Left ventricle myocardium inferior (tissue), 1 donor: ENCODE measurements around the gene DCTN4. TPM values are rescaled to one million over a fixed set of nuclear protein-coding genes. Genes with fewer than 3 reads are reported as not detected.
A peak's percentile ranks its signal among the peaks of the same experiment; 100 is the strongest.
"Not testable (repeated sequence)": the region's sequence is repeated elsewhere in the genome, so short reads cannot be mapped to it uniquely, and the experiment has no call there.

ENCODE experiments used
- DNase-seq: peaks from one replicate; pipeline ENCODE4 v3.0.0-alpha.2; 2020
- H3K27ac ChIP-seq: fragments of 200-600 bp; replicated peaks from 2 replicates; pipeline ENCODE4 v1.8.0; 2021
- H3K27me3 ChIP-seq: fragments of 200-600 bp; 2 replicates; pipeline ENCODE4 v1.8.0; 2021; ENCODE audit warnings: low read depth
- H3K36me3 ChIP-seq: fragments of 200-600 bp; 2 replicates; pipeline ENCODE4 v1.8.0; 2021
- H3K4me1 ChIP-seq: fragments of 200-600 bp; 2 replicates; pipeline ENCODE4 v1.8.0; 2021
- H3K4me3 ChIP-seq: fragments of 200-600 bp; 2 replicates; pipeline ENCODE4 v1.8.0; 2021; ENCODE audit warnings: mild to moderate bottlenecking, moderate library complexity
- H3K9me3 ChIP-seq: fragments of 200-600 bp; replicated peaks from 2 replicates; pipeline ENCODE4 v1.8.0; 2021
- CTCF ChIP-seq: fragments of 200-600 bp; IDR thresholded peaks from 2 replicates; pipeline ENCODE4 v1.8.0; 2021; ENCODE audit warnings: antibody characterized with exemption, mild to moderate bottlenecking, borderline replicate concordance
- intact Hi-C: fragments of 100-400 bp; cut with micrococcal nuclease; formaldehyde crosslinking; loops from one replicate; pipeline ENCODE4 v1.11.0; 2022
- long read RNA-seq: library from polyadenylated mRNA; unstranded; transcript quantifications from one replicate; pipeline ENCODE4 v2.0.0, GENCODE V29; 2021
- total RNA-seq: library from RNA; stranded (reverse); fragmentation: NEBNext Ultra II Directional; extraction: Animal tissue kit (Norgen Biotek cat#: 25700); gene quantifications from one replicate; pipeline ENCODE4 v1.2.1, GENCODE V29; 2021
- donor health status: DM: no; HTN: yes; CAD: no; lungs with severe emphysema.

DCTN4 gene
- 43.1 TPM for total RNA-seq
- long read RNA-seq, full-length matches to known transcripts: 49 of 61 reads
- long read RNA-seq, partial matches to known transcripts: 11 of 61 reads
- long read RNA-seq, other reads (novel, unspliced or antisense): 1 of 61 reads

GRCh38 chr5:150758531-150759333 lies at the start of gene DCTN4:
DCTN4 (minus strand) TSS chr5:150759017; CDS start chr5:150758993, 24 bp downstream.
- peak within 1 kb of the TSS; percentile 96 for H3K27ac ChIP-seq
- intact Hi-C loops: no loop called here
- H3K27me3 ChIP-seq: no peaks in the 10 kb centered on the region
- peaks cover 27% of the 10 kb centered on the region for H3K36me3 ChIP-seq
- H3K4me1 ChIP-seq: peaks cover 54% of the 10 kb centered on the region
- TF ChIP-seq CTCF: no peak
- peak within 1 kb of the TSS; percentile 86 for H3K4me3 ChIP-seq
- no peaks in the 10 kb centered on the region for H3K9me3 ChIP-seq
- peak; percentile 97 for DNase-seq

GRCh38 chr5:150804388-150804787 lies 45.6 kb upstream of the DCTN4 start:
- Histone ChIP-seq H3K4me1 (peaks cover 9% of the 10 kb centered on the region), H3K27ac (no peak overlapping the region), H3K27me3 (no peaks in the 10 kb centered on the region), H3K36me3 (no peaks in the 10 kb centered on the region), H3K4me3 (no peak overlapping the region), H3K9me3 (no peaks in the 10 kb centered on the region)
- no peak for DNase-seq
- intact Hi-C loops: no loop called here
- no peak for TF ChIP-seq CTCF

- DNase-seq: no peak
- peak; percentile 61 for TF ChIP-seq CTCF
- H3K27ac ChIP-seq: peak overlapping the region; percentile 77
- H3K27me3 ChIP-seq: no peaks in the 10 kb centered on the region
- peaks cover 9% of the 10 kb centered on the region for H3K4me1 ChIP-seq
- intact Hi-C loops: no loop called here
- peak overlapping the region; percentile 57 for H3K4me3 ChIP-seq
- no peaks in the 10 kb centered on the region for H3K9me3 ChIP-seq
- peaks cover 12% of the 10 kb centered on the region for H3K36me3 ChIP-seq
Measured at GRCh38 chr5:150801117-150801927, 42.5 kb upstream of the DCTN4 start.

GRCh38 chr5:150797384-150797783 lies 38.6 kb upstream of the DCTN4 start:
- Histone ChIP-seq H3K9me3 (no peaks in the 10 kb centered on the region), H3K27ac (no peak overlapping the region), H3K4me3 (no peak overlapping the region), H3K4me1 (peaks cover 31% of the 10 kb centered on the region), H3K36me3 (peaks cover 29% of the 10 kb centered on the region), H3K27me3 (no peaks in the 10 kb centered on the region)
- no peak for TF ChIP-seq CTCF
- intact Hi-C loops: no loop called here
- no peak for DNase-seq

- no peak overlapping the region for H3K27ac ChIP-seq
- no peak overlapping the region for H3K4me3 ChIP-seq
- peaks cover 29% of the 10 kb centered on the region for H3K36me3 ChIP-seq
- H3K4me1 ChIP-seq: peaks cover 40% of the 10 kb centered on the region
- DNase-seq: no peak
- no peak for TF ChIP-seq CTCF
- H3K9me3 ChIP-seq: no peaks in the 10 kb centered on the region
- H3K27me3 ChIP-seq: no peaks in the 10 kb centered on the region
- intact Hi-C loops: no loop called here
Measured at GRCh38 chr5:150794927-150795326, 36.1 kb upstream of the DCTN4 start.

GRCh38 chr5:150793423-150793888 lies 34.6 kb upstream of the DCTN4 start:
- intact Hi-C loops, H3K9me3 ChIP-seq, H3K27me3 ChIP-seq, H3K4me3 ChIP-seq, DNase-seq: not testable (repeated sequence)
- Histone ChIP-seq H3K36me3 (peaks cover 29% of the 10 kb centered on the region), H3K4me1 (peaks cover 54% of the 10 kb centered on the region), H3K27ac (peak overlapping the region; percentile 21)
